K562 (cell line): ENCODE results near the gene SEPHS2. TPM values are rescaled to one million over a fixed set of nuclear protein-coding genes. Genes with fewer than 3 reads are reported as not detected.

Source experiments
- FOXA1 ChIP-seq: fragments of 450-650 bp; IDR thresholded peaks from 2 replicates; pipeline ENCODE4 v1.6.1; 2016; ENCODE audit warnings: mild to moderate bottlenecking, borderline replicate concordance
- LCOR ChIP-seq: sonication (generic); formaldehyde crosslinking; IDR thresholded peaks from 2 replicates; pipeline ENCODE4 v1.8.0; 2022; ENCODE audit warnings: mild to moderate bottlenecking, missing genetic modification reagents
- MAZ ChIP-seq, 2 experiments: fragments of 450-650 bp in 1 of 2; sonication (generic) in 1 of 2; formaldehyde crosslinking; IDR thresholded peaks in 1 of 2; conservative IDR thresholded peaks in 1 of 2; 2 replicates each; pipeline versions ENCODE4 v1.4.0 to v1.5.0; 2020; ENCODE audit warnings: mild to moderate bottlenecking in 1 of 2, missing genetic modification reagents in 1 of 2
- MBD2 ChIP-seq: sonication (generic); IDR thresholded peaks from 2 replicates; pipeline ENCODE4 v1.6.1; 2016; ENCODE audit warnings: low read depth, borderline replicate concordance
- NR4A1 ChIP-seq, 2 experiments: fragments of 250-450 bp in 1 of 2; fragments of 450-650 bp in 1 of 2; sonication (Bioruptor Pico) in 1 of 2; IDR thresholded peaks; 2 replicates each; pipeline versions ENCODE4 v1.4.0 to v1.6.1; 2016 to 2020; ENCODE audit warnings: mild to moderate bottlenecking in 2 of 2, missing compliant biosample characterization in 1 of 2, missing genetic modification characterization in 1 of 2, moderate library complexity in 1 of 2
- POLR2AphosphoS5 ChIP-seq: IDR thresholded peaks from 2 replicates; pipeline ENCODE4 v1.6.1; 2011; ENCODE audit warnings: mild to moderate bottlenecking, low read depth, low read length, moderate library complexity; ENCODE audit not compliant: control insufficient read depth, insufficient read depth
- RNF2 ChIP-seq: sonication (generic); IDR thresholded peaks from 2 replicates; pipeline ENCODE4 v1.6.1; 2016
- TAF9B ChIP-seq: fragments of 450-650 bp; IDR thresholded peaks from 2 replicates; pipeline ENCODE4 v1.6.1; 2018; ENCODE audit warnings: mild to moderate bottlenecking; ENCODE audit not compliant: partially characterized antibody
- THRAP3 ChIP-seq: fragments of 450-650 bp; IDR thresholded peaks from 2 replicates; pipeline ENCODE4 v1.6.1; 2016; ENCODE audit warnings: mild to moderate bottlenecking, inconsistent platforms, borderline replicate concordance
- ZNF436 ChIP-seq: fragments of 250-450, 450-650 bp; sonication (Bioruptor Pico); formaldehyde crosslinking; IDR thresholded peaks from 2 replicates; pipeline ENCODE4 v1.7.0; 2020; ENCODE audit warnings: mild to moderate bottlenecking
- polyA plus RNA-seq, 8 experiments: library from polyadenylated mRNA; depleted of rRNA in 4 of 8; stranded (reverse) in 5 of 8; unstranded in 3 of 8; fragments of >200 nt; fragmentation: Nextera tagmentation in 2 of 8; fragmentation: Illumina TruSeq in 1 of 8; extraction: Ambion mirVana in 2 of 8; extraction: Trizol in 1 of 8; gene quantifications; 2 replicates each; pipeline versions ENCODE4 v1.2.1 to v1.2.3, GENCODE V29; 2011 to 2014; ENCODE audit warnings: inconsistent platforms in 1 of 8, missing spikeins in 1 of 8
- total RNA-seq, 7 experiments: library from RNA; depleted of rRNA in 6 of 7; stranded (reverse); fragments of >200 nt in 6 of 7; fragmentation: Illumina TruSeq in 2 of 7; extraction: Trizol in 2 of 7; gene quantifications; 2 replicates each; pipeline versions ENCODE4 v1.2.1 to v1.2.3, GENCODE V29; 2011 to 2021; ENCODE audit warnings: low replicate concordance in 1 of 7
- TF ChIP-seq, protein P1 (sequence below): fragments of 450-650 bp; formaldehyde crosslinking; IDR thresholded peaks from 2 replicates; pipeline ENCODE4 v1.4.0; 2022; ENCODE audit warnings: mild to moderate bottlenecking, moderate library complexity
- TF ChIP-seq, protein P2 (sequence below): fragments of 450-650 bp; IDR thresholded peaks from 2 replicates; pipeline ENCODE4 v1.6.1; 2018; ENCODE audit not compliant: partially characterized antibody
- TF ChIP-seq, protein P3 (sequence below), 2 experiments: fragments of 450-650 bp; formaldehyde crosslinking in 1 of 2; IDR thresholded peaks; 2 replicates each; pipeline versions ENCODE4 v1.4.0 to v1.6.1; 2014 to 2020; ENCODE audit warnings: mild to moderate bottlenecking in 2 of 2, borderline replicate concordance in 1 of 2, low read depth in 1 of 2

Gene SEPHS2
- total and polyA plus RNA-seq, 9 of the 15 experiments (the other 6 are each of a cell fraction or from before 2014, with no cell fraction given), result 20.9 to 90.6 (median 43.4) TPM

DNA sequence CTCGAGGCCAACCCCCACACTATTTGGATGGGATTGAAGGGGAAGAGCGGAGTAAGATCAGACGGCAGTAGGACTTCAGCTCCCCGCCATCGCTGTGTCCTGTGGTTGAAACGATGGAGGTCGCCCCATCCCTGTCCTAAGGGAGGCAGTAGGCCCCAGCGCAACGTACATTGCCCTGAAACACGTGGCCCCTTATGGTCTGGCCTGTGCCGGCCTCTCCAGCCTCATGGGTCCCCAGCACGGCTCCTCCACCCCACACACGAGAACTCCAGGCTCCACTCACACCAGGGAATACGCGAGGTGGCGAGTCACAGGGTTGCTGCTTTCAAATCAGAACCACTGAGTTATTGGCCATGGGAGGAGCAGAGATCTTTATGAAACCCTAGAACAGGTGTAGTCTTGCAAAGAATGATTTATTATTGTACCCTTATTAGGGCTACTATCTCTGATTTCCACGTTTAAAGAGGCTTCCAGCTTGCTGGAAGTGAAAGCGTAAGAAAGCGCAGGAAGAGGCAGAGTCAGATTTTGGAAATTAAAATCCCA lies 15.2 kb downstream of the SEPHS2 start (continued):
- TF ChIP-seq, protein P1, sequence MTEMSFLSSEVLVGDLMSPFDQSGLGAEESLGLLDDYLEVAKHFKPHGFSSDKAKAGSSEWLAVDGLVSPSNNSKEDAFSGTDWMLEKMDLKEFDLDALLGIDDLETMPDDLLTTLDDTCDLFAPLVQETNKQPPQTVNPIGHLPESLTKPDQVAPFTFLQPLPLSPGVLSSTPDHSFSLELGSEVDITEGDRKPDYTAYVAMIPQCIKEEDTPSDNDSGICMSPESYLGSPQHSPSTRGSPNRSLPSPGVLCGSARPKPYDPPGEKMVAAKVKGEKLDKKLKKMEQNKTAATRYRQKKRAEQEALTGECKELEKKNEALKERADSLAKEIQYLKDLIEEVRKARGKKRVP, result no peak
- TF ChIP-seq, protein P2, sequence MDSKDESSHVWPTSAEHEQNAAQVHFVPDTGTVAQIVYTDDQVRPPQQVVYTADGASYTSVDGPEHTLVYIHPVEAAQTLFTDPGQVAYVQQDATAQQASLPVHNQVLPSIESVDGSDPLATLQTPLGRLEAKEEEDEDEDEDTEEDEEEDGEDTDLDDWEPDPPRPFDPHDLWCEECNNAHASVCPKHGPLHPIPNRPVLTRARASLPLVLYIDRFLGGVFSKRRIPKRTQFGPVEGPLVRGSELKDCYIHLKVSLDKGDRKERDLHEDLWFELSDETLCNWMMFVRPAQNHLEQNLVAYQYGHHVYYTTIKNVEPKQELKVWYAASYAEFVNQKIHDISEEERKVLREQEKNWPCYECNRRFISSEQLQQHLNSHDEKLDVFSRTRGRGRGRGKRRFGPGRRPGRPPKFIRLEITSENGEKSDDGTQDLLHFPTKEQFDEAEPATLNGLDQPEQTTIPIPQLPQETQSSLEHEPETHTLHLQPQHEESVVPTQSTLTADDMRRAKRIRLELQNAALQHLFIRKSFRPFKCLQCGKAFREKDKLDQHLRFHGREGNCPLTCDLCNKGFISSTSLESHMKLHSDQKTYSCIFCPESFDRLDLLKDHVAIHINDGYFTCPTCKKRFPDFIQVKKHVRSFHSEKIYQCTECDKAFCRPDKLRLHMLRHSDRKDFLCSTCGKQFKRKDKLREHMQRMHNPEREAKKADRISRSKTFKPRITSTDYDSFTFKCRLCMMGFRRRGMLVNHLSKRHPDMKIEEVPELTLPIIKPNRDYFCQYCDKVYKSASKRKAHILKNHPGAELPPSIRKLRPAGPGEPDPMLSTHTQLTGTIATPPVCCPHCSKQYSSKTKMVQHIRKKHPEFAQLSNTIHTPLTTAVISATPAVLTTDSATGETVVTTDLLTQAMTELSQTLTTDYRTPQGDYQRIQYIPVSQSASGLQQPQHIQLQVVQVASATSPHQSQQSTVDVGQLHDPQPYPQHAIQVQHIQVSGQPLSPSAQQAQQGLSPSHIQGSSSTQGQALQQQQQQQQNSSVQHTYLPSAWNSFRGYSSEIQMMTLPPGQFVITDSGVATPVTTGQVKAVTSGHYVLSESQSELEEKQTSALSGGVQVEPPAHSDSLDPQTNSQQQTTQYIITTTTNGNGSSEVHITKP, result no peak
- TF ChIP-seq MBD2 (no peak), MAZ (CRISPR knock-in tag; conservative IDR thresholded peaks at IDR 0.05 in 1 of 2, IDR thresholded peaks at IDR 0.05 in 1 of 2) (peak; percentile 25 to 45; a peak in 2 of 4 replicates), LCOR (CRISPR knock-in tag) (no peak), RNF2 (peak; percentile 67; the same call in 1 of the 2 replicates), ZNF436 (CRISPR knock-in tag) (no peak), NR4A1 (CRISPR knock-in tag; IDR thresholded peaks at IDR 0.05) (no peak), NR4A1 (tag; IDR thresholded peaks at IDR 0.05) (peak; percentile 74; the same call in 1 of the 2 replicates), FOXA1 (no peak), POLR2AphosphoS5 (no peak), TAF9B (no peak), THRAP3 (no peak)
- TF ChIP-seq, protein P3, sequence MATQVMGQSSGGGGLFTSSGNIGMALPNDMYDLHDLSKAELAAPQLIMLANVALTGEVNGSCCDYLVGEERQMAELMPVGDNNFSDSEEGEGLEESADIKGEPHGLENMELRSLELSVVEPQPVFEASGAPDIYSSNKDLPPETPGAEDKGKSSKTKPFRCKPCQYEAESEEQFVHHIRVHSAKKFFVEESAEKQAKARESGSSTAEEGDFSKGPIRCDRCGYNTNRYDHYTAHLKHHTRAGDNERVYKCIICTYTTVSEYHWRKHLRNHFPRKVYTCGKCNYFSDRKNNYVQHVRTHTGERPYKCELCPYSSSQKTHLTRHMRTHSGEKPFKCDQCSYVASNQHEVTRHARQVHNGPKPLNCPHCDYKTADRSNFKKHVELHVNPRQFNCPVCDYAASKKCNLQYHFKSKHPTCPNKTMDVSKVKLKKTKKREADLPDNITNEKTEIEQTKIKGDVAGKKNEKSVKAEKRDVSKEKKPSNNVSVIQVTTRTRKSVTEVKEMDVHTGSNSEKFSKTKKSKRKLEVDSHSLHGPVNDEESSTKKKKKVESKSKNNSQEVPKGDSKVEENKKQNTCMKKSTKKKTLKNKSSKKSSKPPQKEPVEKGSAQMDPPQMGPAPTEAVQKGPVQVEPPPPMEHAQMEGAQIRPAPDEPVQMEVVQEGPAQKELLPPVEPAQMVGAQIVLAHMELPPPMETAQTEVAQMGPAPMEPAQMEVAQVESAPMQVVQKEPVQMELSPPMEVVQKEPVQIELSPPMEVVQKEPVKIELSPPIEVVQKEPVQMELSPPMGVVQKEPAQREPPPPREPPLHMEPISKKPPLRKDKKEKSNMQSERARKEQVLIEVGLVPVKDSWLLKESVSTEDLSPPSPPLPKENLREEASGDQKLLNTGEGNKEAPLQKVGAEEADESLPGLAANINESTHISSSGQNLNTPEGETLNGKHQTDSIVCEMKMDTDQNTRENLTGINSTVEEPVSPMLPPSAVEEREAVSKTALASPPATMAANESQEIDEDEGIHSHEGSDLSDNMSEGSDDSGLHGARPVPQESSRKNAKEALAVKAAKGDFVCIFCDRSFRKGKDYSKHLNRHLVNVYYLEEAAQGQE (IDR thresholded peaks at IDR 0.05; ENCODE audit: borderline replicate concordance), result peak; percentile 50; the same call in 1 of the 2 replicates
- TF ChIP-seq, protein P3 (CRISPR knock-in tag; IDR thresholded peaks at IDR 0.05; ENCODE audit: low read depth), result no peak
